HG03025 (cell line): ENCODE data around the gene FNDC3B.

Source experiments
- ATAC-seq: cut with Tn5 transposase; IDR thresholded peaks from one replicate; pipeline ENCODE4 v1.9.1; 2021; ENCODE audit warnings: mild to moderate bottlenecking, moderate library complexity; ENCODE audit not compliant: unreplicated experiment, low FRiP score

Gene FNDC3B

GRCh38 chr3:172146349-172146748, 107.0 kb downstream of the FNDC3B start:
- no peak for ATAC-seq

GRCh38 chr3:172147113-172147818, 107.9 kb downstream of the FNDC3B start:
- no peak for ATAC-seq

- ATAC-seq = no peak
These were observed 108.9 kb downstream of the FNDC3B start for GRCh38 chr3:172148241-172148640.

- ATAC-seq = no peak
These were observed 109.6 kb downstream of the FNDC3B start for GRCh38 chr3:172148702-172149565.

- ATAC-seq = no peak
These were observed 110.9 kb downstream of the FNDC3B start for GRCh38 chr3:172150268-172150667.

GRCh38 chr3:172150913-172151650, 111.7 kb downstream of the FNDC3B start:
- ATAC-seq = no peak

- ATAC-seq = no peak
These were observed 112.6 kb downstream of the FNDC3B start for GRCh38 chr3:172151651-172152649.

GRCh38 chr3:172152874-172153273, 113.5 kb downstream of the FNDC3B start:
- ATAC-seq = no peak

- no peak for ATAC-seq
These were observed 114.0 kb downstream of the FNDC3B start for GRCh38 chr3:172153335-172153861.

GRCh38 chr3:172154768-172155664, 115.6 kb downstream of the FNDC3B start:
- ATAC-seq = no peak

- ATAC-seq = no peak
These were observed 116.7 kb downstream of the FNDC3B start for GRCh38 chr3:172155897-172156585.

- ATAC-seq = no peak
These were observed 117.2 kb downstream of the FNDC3B start for GRCh38 chr3:172156586-172156955.

GRCh38 chr3:172157564-172158258, 118.3 kb downstream of the FNDC3B start:
- ATAC-seq = no peak

GRCh38 chr3:172158741-172159140, 119.4 kb downstream of the FNDC3B start:
- ATAC-seq = no peak

GRCh38 chr3:172159376-172159775, 120.0 kb downstream of the FNDC3B start:
- ATAC-seq = no peak

- no peak for ATAC-seq
These were observed 120.7 kb downstream of the FNDC3B start for GRCh38 chr3:172159962-172160538.

GRCh38 chr3:172161133-172161789, 121.9 kb downstream of the FNDC3B start:
- no peak for ATAC-seq
